HL-60/S4 treated with phorbol 12-myristate 13-acetate at 8.2 ng/mL for 4 days and 3 days (cell line): Measurements from ENCODE around the gene BTG2.

Experiments used
- in situ Hi-C: fragments of 300-500 bp; cut with MboI; formaldehyde crosslinking; loops from 2 replicates; pipeline ENCODE4 v1.15.0; 2022; ENCODE audit warnings: low sequenced_read_pairs

Gene BTG2, protein sequence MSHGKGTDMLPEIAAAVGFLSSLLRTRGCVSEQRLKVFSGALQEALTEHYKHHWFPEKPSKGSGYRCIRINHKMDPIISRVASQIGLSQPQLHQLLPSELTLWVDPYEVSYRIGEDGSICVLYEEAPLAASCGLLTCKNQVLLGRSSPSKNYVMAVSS

DNA sequence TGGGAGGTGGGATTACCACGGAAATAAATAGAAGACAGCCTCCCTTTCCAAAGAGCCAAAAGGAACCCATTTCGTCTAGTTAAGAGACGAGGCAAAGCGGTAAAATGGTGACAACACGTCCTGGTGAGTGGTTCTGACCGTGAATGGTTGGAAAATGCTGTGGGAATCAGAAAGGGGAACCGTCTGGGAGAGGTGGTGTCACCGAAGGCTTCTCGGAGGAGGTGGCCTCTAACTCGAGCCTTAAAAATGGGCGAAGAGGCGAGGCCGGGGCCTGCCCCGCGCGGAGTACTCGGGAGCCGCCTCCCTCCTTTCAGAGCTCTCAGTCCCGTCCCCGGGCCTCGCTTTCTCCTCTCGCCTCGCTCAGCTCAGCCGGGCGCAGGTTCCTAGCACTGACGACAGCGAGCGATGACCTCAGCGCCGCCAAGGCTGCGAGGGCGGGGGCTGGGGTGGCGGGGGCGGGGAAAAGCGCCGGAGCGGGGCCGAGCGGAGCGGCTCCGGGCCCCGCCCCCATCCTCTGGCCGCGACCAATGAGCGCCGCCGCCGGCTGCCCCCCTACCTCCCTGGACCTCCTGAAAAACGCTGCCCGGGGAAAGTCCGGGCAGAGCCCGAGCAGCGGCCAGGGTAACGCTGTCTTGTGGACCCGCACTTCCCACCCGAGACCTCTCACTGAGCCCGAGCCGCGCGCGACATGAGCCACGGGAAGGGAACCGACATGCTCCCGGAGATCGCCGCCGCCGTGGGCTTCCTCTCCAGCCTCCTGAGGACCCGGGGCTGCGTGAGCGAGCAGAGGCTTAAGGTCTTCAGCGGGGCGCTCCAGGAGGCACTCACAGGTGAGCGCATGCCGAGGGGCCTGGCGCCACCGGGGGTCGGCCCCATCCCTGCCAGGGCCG lies at the start of gene BTG2:
BTG2 (plus strand) TSS at position 601 of the 890 bp plus-strand sequence; CDS start at position 689, 88 bp downstream.
- in situ Hi-C loops: no loop called here

DNA sequence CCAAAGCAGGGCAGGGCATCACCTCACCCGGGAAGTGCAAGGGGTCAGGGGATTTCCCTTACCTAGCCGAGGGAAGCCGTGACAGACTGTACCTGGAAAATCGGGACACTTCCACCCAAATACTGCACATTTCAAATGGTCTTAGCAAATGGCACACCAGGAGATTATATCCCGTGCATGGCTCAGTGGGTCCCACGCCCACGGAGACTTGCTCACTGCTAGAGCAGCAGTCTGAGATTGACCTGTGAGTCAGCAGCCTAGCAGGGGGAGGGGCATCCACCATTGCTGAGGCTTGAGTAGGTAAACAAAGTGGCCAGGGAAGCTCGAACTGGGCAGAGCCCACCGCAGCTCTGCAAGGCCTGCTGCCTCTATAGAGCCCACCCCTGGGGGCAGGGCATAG lies 48.7 kb upstream of the BTG2 start:
- in situ Hi-C loops: loop anchor here (25.0 kb wide), 1 partner anchor 1106 kb away; the partner anchor contains the start of gene PLEKHA6

DNA sequence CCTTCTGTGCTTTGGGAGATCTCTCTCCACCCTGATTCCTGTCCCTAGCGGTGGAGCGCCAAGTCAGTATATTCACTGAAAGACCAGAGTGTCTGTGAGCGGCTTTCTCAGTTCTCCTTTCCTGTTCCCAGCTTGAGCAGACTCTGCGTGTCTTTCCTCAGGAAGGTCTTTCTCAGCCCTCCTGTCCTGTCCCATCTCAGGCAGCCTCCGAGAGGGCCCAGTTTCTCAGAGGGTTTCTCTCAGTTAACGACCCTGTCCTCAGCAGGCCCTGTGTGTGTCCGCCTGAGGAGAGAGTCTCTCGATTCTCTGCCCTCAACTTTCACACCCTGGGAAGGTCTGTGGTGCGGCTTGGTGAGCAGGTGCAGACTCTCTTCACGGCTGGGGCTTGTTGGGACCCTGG lies 41.8 kb upstream of the BTG2 start:
- in situ Hi-C loops: loop anchor here (25.0 kb wide), 1 partner anchor 1099 kb away; the partner anchor contains the start of gene PLEKHA6

DNA sequence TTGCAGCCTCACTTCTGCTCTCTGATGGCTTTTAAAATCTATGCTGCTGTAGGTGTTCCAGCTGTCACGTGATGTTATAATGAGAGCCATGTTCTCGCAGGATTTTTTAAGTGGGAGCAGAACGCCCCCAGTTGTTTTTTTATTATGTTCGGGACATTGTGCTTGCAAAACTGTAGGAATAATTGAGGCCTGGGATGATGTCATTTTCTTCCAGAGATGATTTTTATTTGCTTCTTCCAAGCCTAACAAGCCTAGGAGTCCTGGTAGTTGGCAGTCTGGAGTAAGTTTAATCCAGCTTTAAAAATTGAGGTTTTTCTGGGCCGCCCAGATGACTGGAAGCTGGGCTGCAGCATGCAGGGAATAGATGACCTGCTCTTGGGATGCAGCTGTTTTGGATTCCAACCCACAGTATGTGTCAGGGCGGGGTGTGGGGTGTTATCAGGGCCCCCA lies 41.2 kb upstream of the BTG2 start:
- in situ Hi-C loops: loop anchor here (25.0 kb wide), 1 partner anchor 1098 kb away; the partner anchor contains the start of gene PLEKHA6

DNA sequence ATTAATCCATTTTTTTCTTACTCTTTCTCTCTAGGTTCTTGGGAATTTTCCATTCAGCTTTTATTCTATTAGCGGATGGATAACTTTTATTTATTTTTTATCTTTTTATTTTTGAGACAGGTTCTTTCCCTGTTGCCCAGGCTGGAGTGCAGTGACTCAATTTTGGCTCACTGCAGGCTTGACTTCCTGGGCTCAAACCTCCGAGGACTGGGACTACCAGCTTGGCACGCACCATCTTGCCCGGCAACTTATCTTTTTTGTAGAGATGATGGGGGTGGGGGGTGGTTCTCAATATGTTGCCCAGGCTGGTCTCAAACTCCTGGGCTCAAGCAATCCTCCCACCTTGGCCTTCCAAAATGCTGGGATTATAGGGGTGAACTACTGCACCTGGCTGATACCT lies 39.8 kb upstream of the BTG2 start:
- in situ Hi-C loops: loop anchor here (25.0 kb wide), 1 partner anchor 1097 kb away; the partner anchor contains the start of gene PLEKHA6

DNA sequence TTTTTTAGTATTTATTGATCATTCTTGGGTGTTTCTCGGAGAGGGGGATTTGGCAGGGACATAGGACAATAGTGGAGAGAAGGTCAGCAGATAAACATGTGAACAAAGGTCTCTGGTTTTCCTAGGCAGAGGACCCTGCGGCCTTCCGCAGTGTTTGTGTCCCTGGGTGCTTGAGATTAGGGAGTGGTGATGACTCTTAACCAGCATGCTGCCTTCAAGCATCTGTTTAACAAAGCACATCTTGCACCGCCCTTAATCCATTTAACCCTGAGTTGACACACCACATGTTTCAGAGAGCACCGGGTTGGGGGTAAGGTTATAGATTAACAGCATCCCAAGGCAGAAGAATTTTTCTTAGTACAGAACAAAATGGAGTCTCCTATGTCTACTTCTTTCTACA lies 39.2 kb upstream of the BTG2 start:
- in situ Hi-C loops: loop anchor here (25.0 kb wide), 1 partner anchor 1096 kb away; the partner anchor contains the start of gene PLEKHA6

DNA sequence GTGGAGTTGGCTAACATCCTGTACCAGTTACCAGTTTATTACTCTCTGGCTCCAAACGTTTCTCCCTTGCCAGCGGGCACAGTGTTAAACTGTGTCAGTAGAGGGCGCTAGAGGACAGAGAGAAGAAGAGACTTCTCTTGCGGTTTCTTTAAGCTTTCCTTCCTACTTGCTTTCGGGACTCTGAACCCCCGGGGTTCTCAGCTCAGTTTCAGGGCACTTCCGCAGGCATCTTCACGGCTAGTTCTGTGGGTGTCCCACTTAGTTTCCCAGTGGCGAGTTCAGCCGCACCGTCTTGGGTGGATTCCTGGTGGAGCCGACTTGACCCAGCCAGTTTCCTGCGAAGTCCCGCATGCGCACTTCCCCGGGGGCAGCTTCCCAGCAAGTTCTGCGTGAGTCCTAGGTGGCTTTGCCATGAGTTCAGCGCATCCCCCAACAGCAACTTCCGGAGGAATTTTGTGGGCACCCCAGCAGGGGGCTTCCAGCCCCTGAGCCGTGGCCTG lies 37.9 kb upstream of the BTG2 start:
- in situ Hi-C loops: loop anchor here (25.0 kb wide), 1 partner anchor 1095 kb away; the partner anchor contains the start of gene PLEKHA6

DNA sequence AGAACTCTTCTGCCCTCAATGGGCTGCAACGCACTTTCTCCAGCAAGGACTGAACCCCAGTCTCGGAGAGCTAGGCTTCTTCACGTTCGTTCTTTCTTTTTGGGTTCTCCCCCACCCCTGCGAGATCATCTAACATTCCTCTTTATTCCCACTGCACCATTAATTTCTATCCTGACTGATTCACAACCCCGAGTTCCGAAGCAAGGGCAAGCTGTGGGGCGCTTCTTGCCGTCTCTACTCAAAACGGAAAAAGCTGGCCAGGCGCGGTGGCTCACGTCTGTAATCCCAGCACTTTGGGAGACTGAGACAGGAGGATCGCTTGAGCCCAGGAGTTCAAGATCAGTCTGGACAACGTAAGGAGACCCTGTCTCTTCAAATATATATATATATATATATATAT lies 37.4 kb upstream of the BTG2 start:
- in situ Hi-C loops: loop anchor here (25.0 kb wide), 1 partner anchor 1094 kb away; the partner anchor contains the start of gene PLEKHA6

DNA sequence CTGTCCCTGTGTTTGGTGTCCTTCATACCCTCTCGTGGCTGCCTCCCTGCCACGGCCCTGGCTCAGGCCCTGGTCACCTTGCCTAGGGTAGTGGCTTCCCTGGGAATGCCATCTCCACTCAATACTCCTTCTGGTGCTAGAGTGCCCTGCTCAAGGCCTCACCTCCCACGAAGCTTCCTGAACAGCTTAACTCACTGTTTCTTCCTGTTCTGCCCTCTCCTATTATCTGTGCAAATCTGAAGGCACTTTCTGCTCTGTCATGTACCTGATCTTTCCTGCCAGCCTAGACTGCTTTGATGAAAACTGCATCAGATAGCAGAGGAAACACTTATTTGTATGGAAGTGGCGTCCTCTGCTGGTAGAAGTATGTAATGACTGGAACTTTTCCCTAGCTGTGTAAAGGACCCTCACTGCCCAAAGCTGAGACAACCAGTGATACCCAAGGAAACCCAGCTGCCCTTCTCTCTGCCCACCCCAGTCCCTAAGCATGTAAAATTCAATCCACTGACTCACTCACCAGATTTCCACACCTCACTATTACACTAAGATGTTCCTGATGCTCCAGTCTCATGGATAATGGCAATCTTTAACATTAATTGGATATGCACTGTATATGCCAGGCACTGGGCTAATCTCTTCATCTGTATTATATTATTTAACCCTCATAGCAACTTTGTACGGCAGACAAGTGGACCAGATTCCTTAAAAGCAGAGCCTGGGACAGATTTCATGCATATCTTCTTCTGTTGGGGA lies 36.2 kb upstream of the BTG2 start:
- in situ Hi-C loops: loop anchor here (25.0 kb wide), 1 partner anchor 1093 kb away; the partner anchor contains the start of gene PLEKHA6

DNA sequence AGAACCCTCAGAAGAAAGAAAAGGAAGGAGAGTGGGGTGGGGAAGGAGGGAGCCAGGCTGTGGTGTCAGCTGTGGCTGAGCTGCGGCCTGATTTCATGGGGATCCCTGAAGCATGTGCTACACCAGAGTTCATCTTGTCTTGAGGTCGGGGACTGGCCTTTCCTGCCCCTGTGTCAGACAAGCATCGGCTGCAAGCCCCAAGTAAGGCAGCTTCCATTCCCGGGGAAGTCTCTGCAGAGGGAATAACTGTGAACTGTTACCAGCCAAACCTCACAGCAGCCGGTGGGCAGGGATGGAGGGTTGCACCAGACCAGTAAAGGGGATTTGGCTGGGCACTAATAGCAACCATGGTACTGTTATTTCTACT lies 35.7 kb upstream of the BTG2 start:
- in situ Hi-C loops: loop anchor here (5.0 to 25.0 kb wide), 2 partner anchors 68 to 1093 kb away; partner anchors contain the start of gene PLEKHA6

DNA sequence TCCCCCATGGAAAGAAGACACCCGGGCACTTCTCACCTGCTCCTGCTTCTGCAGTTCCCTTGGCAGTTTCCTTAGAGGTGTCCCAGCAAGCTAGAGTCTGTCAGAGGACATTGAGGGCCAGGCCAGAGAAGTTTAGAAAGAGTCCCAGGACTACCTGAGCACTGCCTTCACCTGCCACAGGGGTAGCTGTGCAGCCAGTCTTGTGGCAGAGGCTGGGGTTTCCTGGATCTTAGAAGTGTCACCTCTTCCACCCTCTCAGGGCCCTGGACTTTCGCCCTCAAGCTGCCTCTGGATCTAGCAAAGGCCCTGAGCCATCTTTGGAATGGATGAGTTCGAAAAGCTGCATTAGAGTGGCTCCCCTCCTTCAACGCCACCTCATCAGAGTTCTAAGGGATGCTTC lies 34.9 kb upstream of the BTG2 start:
- in situ Hi-C loops: loop anchor here (5.0 to 25.0 kb wide), 2 partner anchors 67 to 1092 kb away; partner anchors contain the start of gene PLEKHA6

DNA sequence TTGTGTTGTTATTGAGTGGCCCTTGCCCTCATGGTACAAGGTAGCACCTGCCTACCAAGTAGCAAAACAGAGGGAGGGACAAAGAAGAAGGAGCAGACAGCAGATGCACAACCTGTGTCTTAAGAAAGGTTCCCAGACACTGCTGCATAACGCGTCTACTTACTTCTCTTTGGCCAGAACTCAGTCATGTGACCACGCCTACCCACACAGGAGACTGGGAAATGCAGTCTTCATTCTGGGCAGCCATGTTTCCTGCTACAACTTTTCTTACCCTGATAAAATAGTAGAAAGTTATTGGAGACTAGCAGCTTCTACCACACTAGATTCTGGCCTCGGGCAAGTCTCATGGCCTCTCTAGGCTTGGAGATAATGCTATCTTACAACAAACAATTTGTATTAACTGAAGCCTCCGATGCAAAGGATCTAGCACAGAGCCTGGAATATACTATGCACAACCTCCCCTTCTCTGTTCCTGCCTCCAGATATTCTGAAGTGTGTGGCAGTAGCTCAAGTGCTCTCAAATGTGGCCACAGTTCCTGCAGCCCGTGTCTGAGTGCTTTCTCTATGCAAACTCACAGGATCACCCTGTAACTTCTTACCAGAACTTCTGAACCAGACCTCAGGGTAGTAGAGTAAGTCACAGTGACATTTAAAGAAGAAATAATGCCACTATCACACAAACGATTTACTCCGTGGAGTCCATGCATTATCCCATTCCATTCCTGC lies 34.1 kb upstream of the BTG2 start:
- in situ Hi-C loops: loop anchor here (5.0 to 25.0 kb wide), 2 partner anchors 66 to 1091 kb away; partner anchors contain the start of gene PLEKHA6

DNA sequence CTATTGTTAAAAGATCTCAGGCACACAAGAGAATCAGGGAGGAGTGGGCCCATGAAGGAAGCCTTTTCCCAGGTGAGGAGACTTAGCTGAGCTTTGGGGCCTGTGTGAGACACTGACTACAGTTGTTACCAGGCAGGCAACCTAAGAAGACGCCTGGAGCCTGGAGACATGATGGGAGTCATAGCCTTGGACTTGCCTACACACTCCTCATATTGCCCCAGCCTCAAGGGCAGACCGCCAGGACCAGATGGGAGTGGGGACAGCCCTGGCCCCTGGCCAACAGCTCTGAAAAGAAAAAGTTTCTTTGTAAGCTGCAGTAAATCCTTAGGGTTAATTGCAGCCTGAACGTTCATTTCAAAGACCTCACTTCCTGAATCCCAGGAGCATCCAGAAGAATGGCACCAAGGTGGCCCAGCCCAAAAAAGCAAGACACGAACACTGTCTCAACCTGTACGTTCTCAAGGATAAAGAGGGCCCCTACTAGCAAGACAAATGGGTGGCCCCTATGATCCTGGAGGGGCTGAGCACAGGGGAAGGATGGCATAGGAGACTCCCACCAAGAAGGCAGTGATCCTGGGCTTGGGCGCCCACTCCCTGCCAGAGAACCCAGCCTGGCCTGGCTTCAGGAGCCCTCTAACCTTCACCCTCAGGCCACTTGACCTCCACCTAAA lies 33.2 kb upstream of the BTG2 start:
- in situ Hi-C loops: loop anchor here (5.0 to 25.0 kb wide), 2 partner anchors 65 to 1090 kb away; partner anchors contain the start of gene PLEKHA6

DNA sequence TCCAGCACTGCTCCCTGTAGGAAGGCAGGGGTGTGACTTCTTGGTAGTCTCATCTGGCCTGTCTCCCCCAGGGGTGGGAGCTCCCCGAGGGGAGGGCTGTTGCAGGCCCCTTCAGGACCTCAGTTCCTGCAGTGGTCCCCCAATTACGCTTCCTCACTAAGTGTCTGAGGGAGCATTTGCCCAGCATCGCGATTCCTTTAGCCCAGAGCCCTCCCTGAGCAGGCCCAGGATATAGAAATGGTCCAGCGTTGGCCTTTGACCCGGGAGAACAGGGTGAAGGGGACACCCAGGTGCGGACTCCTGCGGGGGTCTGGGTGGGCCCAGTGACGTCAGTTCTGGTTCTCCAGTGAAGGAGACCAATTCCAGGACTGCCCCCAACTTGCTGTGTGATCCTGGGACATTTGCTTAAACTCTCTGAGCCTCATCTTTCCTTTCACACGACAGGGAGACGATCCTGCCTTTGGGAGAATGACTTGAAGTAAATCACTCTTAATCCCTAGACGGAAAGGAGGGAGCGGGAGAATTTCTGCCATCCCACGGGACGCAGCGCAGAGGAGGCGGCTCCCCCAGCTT lies 32.6 kb upstream of the BTG2 start:
- in situ Hi-C loops: loop anchor here (5.0 to 25.0 kb wide), 2 partner anchors 65 to 1090 kb away; partner anchors contain the start of gene PLEKHA6

DNA sequence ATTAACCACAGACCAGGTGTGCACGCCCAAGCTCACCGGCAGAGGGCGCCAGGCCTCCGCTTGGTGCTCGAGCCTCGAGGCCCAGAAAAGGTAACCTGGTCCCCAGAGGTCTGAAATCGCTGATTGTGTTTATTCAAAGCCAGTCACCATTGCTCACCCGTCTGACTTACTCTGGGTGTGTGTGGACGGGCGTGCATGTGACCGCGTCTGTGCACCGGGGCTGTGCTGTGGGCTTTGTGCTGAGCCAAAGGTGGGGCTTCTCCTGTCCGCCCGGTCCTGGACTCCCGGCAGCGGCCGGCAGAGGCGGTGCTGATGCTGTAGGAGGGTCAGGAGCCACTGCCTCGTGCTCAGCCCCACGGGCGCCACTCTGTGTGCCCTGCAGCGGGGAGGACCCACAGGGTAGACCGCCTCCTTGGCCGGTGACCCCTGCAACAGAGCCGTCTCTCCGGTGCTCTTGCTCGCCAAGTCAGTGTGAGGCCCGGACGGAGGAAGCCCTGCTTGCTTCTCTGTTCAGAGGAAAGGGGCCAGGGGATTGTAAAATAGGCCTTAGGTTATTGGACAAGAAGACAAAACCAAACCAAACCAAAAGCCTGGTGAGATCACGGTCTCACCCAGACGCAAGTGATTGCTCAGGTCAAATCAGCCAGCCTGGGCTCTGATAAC lies 32.0 kb upstream of the BTG2 start:
- in situ Hi-C loops: loop anchor here (5.0 to 25.0 kb wide), 2 partner anchors 64 to 1089 kb away; partner anchors contain the start of gene PLEKHA6

DNA sequence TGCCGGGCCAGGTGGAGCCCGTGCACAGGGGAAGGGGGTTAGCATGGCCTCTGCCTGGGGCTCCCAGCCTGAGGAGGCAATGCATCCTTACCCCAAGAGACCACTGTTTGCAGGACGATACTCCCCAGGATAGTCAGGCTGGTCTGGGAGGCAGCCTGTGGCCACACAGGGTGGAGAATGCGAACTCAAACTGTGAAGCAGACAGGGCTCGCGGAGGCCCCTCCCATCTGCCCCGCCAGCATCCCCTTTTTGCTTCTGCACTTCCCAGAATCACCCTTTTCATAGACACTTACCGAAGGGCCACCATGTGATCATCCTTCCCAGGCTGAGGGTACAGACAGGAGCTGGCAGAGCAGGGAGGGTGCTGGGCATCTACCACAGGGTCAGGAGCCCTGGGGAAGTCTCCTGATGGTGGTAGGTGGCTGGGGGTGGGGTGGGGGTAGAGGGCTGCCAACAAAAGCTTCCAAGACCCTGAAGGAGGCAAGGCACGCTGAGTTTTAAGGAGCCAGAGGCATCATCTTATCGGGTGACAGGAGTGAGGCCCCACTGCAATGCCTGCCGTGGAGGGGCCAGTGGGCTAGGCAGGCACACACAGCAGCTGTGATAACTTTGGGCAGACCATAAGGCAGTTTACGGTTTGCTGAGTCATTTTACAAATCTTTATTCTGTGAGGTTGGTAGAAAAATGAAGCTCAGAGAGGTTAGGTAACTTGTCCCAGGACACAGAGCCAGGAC lies 31.3 kb upstream of the BTG2 start:
- in situ Hi-C loops: loop anchor here (5.0 to 25.0 kb wide), 2 partner anchors 63 to 1088 kb away; partner anchors contain the start of gene PLEKHA6
